CD4-positive, alpha-beta T cell (primary cell): Measurements from ENCODE around the gene OLAH. TPM values are rescaled to one million over a fixed set of nuclear protein-coding genes. Genes with fewer than 3 reads are reported as not detected.
A peak's percentile ranks its signal among the peaks of the same experiment; 100 is the strongest.

Source experiments
- ATAC-seq: fragments of 200-7000 bp; cut with Tn5 transposase; one replicate; pipeline ENCODE4 v1.10.0; 2022; ENCODE audit warnings: mild to moderate bottlenecking; ENCODE audit not compliant: poor library complexity
- CTCF ChIA-PET: fragments of 350-600 bp; sonication (Branson Sonifier 250); formaldehyde crosslinking; loops from one replicate; lab custom pipeline; 2021; ENCODE audit warnings: antibody characterized with exemption, inconsistent platforms; lab: Charles Lee
- POLR2A ChIA-PET: fragments of 350-600 bp; sonication (Branson Sonifier 250); formaldehyde crosslinking; loops from one replicate; lab custom pipeline; 2021; ENCODE audit warnings: antibody characterized with exemption, inconsistent platforms; lab: Charles Lee
- DNase-seq, 14 experiments: peaks; one replicate each; pipeline ENCODE4 v3.0.0-alpha.2; 2013 to 2020; ENCODE audit warnings: mixed read lengths in 2 of 14
- H3K27ac ChIP-seq, 2 donors: one replicate each; pipeline versions ENCODE4 v1.5.1 to v1.7.0; 2013; ENCODE audit warnings: low read length in 2 of 2, low read depth in 1 of 2, mild to moderate bottlenecking in 1 of 2
- H3K27me3 ChIP-seq, 2 experiments: 1 replicate in 1 of 2; 2 replicates in 1 of 2; pipeline versions ENCODE4 v1.6.1 to v1.7.0; 2013; ENCODE audit warnings: low read length in 2 of 2, control low read depth in 1 of 2, mild to moderate bottlenecking in 1 of 2, moderate library complexity in 1 of 2; ENCODE audit not compliant: insufficient read depth in 2 of 2, control insufficient read depth in 1 of 2
- H3K36me3 ChIP-seq: one replicate; pipeline ENCODE4 v1.6.1; 2013; ENCODE audit warnings: low read length, control low read depth; ENCODE audit not compliant: insufficient read depth
- H3K4me1 ChIP-seq: one replicate; pipeline ENCODE4 v1.6.1; 2013; ENCODE audit warnings: low read length, control low read depth; ENCODE audit not compliant: insufficient read depth
- H3K4me3 ChIP-seq: one replicate; pipeline ENCODE4 v1.5.1; 2013; ENCODE audit warnings: mild to moderate bottlenecking, low read length, moderate library complexity
- H3K9me3 ChIP-seq, 2 experiments: 1 replicate in 1 of 2; 2 replicates in 1 of 2; pipeline versions ENCODE4 v1.6.1 to v1.7.0; 2013; ENCODE audit warnings: low read length in 2 of 2, mild to moderate bottlenecking in 2 of 2, control low read depth in 1 of 2, moderate library complexity in 1 of 2; ENCODE audit not compliant: control insufficient read depth in 1 of 2, insufficient read depth in 1 of 2
- H3K27ac Mint-ChIP-seq: one replicate; pipeline ENCODE4 v1.8.0; 2020; ENCODE audit warnings: mixed read lengths
- H3K27me3 Mint-ChIP-seq: one replicate; pipeline ENCODE4 v1.8.0; 2021; ENCODE audit warnings: mixed read lengths
- H3K36me3 Mint-ChIP-seq: one replicate; pipeline ENCODE4 v1.8.0; 2021; ENCODE audit warnings: low read depth, mixed read lengths
- H3K4me1 Mint-ChIP-seq: one replicate; pipeline ENCODE4 v1.8.0; 2021; ENCODE audit warnings: low read depth, mixed read lengths
- H3K4me3 Mint-ChIP-seq: one replicate; pipeline ENCODE4 v1.8.0; 2020; ENCODE audit warnings: mild to moderate bottlenecking, mixed read lengths
- H3K9me3 Mint-ChIP-seq: one replicate; pipeline ENCODE4 v1.8.0; 2020; ENCODE audit warnings: mixed read lengths
- CTCF ChIP-seq: fragments of 200-600 bp; IDR thresholded peaks from one replicate; pipeline ENCODE4 v1.8.0; 2022; ENCODE audit warnings: antibody characterized with exemption, mild to moderate bottlenecking
- intact Hi-C, 2 experiments: fragments of 100-400 bp; cut with DNase I in 1 of 2; cut with micrococcal nuclease in 1 of 2; formaldehyde crosslinking; loops; one replicate each; pipeline versions ENCODE4 v1.15.1 to v1.9.0; 2023 to 2025; cut with DNase I, micrococcal nuclease
- total RNA-seq, 174 experiments: library from RNA in 2 of 174; stranded (reverse) in 2 of 174; gene quantifications; one replicate each; pipeline ENCODE4 v1.2.3 and lab custom pipeline; 2021 to 2026

Gene OLAH
- total RNA-seq, 2 experiments from 2014 or later: 0.22 to 0.34 TPM

- Histone ChIP-seq H3K27me3 (no peaks in the 10 kb centered on the region), H3K4me3 (no peak overlapping the region), H3K4me1 (peaks cover 4% of the 10 kb centered on the region), H3K27ac (no peak overlapping the region), H3K9me3 (no peaks in the 10 kb centered on the region), H3K36me3 (peaks cover 62% of the 10 kb centered on the region)
- H3K27ac Mint-ChIP-seq: no peak overlapping the region
- DNase-seq: no peak
- peaks cover 38% of the 10 kb centered on the region for H3K36me3 Mint-ChIP-seq
- H3K9me3 Mint-ChIP-seq: no peaks in the 10 kb centered on the region
- ChIA-PET POLR2A (no interaction called here), CTCF (no interaction called here)
- intact Hi-C loops: no loop called here
- peaks cover 22% of the 10 kb centered on the region for H3K4me1 Mint-ChIP-seq
- no peaks in the 10 kb centered on the region for H3K27me3 Mint-ChIP-seq
- ATAC-seq: no peak
- TF ChIP-seq CTCF: no peak
- no peak overlapping the region for H3K4me3 Mint-ChIP-seq
Observed at GRCh38 chr10:15120523-15120922, 76.8 kb downstream of the OLAH start.

- no peak for TF ChIP-seq CTCF
- ChIA-PET CTCF (no interaction called here), POLR2A (interaction anchor here (0.5 kb wide), 1 partner anchor 43 kb away, joined by 3 read pairs; no protein-coding TSS in a partner anchor)
- Histone ChIP-seq H3K4me1 (peaks cover 4% of the 10 kb centered on the region), H3K27ac (no peak overlapping the region), H3K9me3 (no peaks in the 10 kb centered on the region), H3K36me3 (peaks cover 62% of the 10 kb centered on the region), H3K4me3 (no peak overlapping the region), H3K27me3 (no peaks in the 10 kb centered on the region)
- Mint-ChIP-seq H3K36me3 (peaks cover 48% of the 10 kb centered on the region), H3K27ac (no peak overlapping the region), H3K4me3 (no peak overlapping the region), H3K27me3 (no peaks in the 10 kb centered on the region), H3K9me3 (no peaks in the 10 kb centered on the region), H3K4me1 (peaks cover 22% of the 10 kb centered on the region)
- ATAC-seq (no peak), DNase-seq (no peak)
- intact Hi-C loops: no loop called here
Observed at GRCh38 chr10:15121707-15122106, 78.0 kb downstream of the OLAH start.

GRCh38 chr10:15122477-15123030, 78.8 kb downstream of the OLAH start:
- intact Hi-C loops: no loop called here
- POLR2A ChIA-PET: no interaction called here
- Mint-ChIP-seq H3K27ac (peak overlapping the region; percentile 59), H3K4me1 (peaks cover 22% of the 10 kb centered on the region), H3K4me3 (no peak overlapping the region), H3K9me3 (no peaks in the 10 kb centered on the region), H3K36me3 (peaks cover 50% of the 10 kb centered on the region), H3K27me3 (no peaks in the 10 kb centered on the region)
- no peak for ATAC-seq
- Histone ChIP-seq H3K27me3 (no peaks in the 10 kb centered on the region), H3K4me1 (peaks cover 4% of the 10 kb centered on the region), H3K36me3 (peaks cover 59% of the 10 kb centered on the region), H3K9me3 (no peaks in the 10 kb centered on the region), H3K27ac (no peak overlapping the region), H3K4me3 (no peak overlapping the region)
- CTCF ChIA-PET: interaction anchor here (1.1 kb wide), 1 partner anchor 119 kb away, joined by 3 read pairs; no protein-coding TSS in a partner anchor
- DNase-seq: no peak
- TF ChIP-seq CTCF: no peak

Other genes with a start within 250 kb of the OLAH start
- gene CDNF, start 205.9 kb upstream of the OLAH start, total RNA-seq: 1 to 10 TPM; 3.2 to 3.7 TPM
- gene HSPA14, start 205.6 kb upstream of the OLAH start, total RNA-seq: 10 to 100 TPM; 29.1 to 33.4 TPM
- 10 to 100 TPM; 26.2 to 26.9 TPM for gene MSANTD7, start 205.6 kb upstream of the OLAH start, total RNA-seq
- gene SUV39H2, start 165.1 kb upstream of the OLAH start, total RNA-seq: 1 to 10 TPM; 3.4 to 3.5 TPM
- 10 to 100 TPM; 11.0 to 15.4 TPM for gene DCLRE1C, start 89.8 kb upstream of the OLAH start, total RNA-seq
- not detected for gene MEIG1, start 84.6 kb upstream of the OLAH start, total RNA-seq
- gene ACBD7, start 44.8 kb downstream of the OLAH start, total RNA-seq: under 1 TPM; 0.19 to 0.47 TPM
- 10 to 100 TPM; 12.9 to 14.9 TPM for gene RPP38, start 53.4 kb downstream of the OLAH start, total RNA-seq
- gene NMT2, start 124.8 kb downstream of the OLAH start, total RNA-seq: 10 to 100 TPM; 23.4 to 28.1 TPM